Liver (tissue), 3 donors: Measurements from ENCODE around the gene TOR4A.

Source experiments
- GABPA ChIP-seq, 2 donors: IDR thresholded peaks in 1 of 2; conservative IDR thresholded peaks in 1 of 2; 2 replicates each; pipeline ENCODE4 v1.6.1; 2016; ENCODE audit warnings: antibody characterized with exemption in 2 of 2, mild to moderate bottlenecking in 1 of 2, moderate library complexity in 1 of 2
- RAD21 ChIP-seq, 2 donors: IDR thresholded peaks; 2 replicates each; pipeline ENCODE4 v1.6.1; 2016; ENCODE audit warnings: antibody characterized with exemption in 2 of 2, mild to moderate bottlenecking in 2 of 2
- REST ChIP-seq: IDR thresholded peaks from 2 replicates; pipeline ENCODE4 v1.6.1; 2016; ENCODE audit warnings: antibody characterized with exemption, mild to moderate bottlenecking
- RXRA ChIP-seq, 2 donors: IDR thresholded peaks; 2 replicates each; pipeline ENCODE4 v1.6.1; 2017 to 2018; ENCODE audit warnings: antibody characterized with exemption in 2 of 2, mild to moderate bottlenecking in 1 of 2
- TF ChIP-seq, protein P1 (sequence below): fragments of 150-350 bp; IDR thresholded peaks from 2 replicates; pipeline ENCODE4 v1.5.1; 2017; ENCODE audit warnings: improper control_type of control experiment, low read depth, low read length; ENCODE audit not compliant: missing input control
- donor health status: healthy.
- donor health status: healthy.

GRCh38 chr9:137281345-137282116 is 4.0 kb downstream of the TOR4A start:
- TF ChIP-seq RAD21 (IDR thresholded peaks at IDR 0.05) (no peak), GABPA (IDR thresholded peaks at IDR 0.05 in 1 of 2, conservative IDR thresholded peaks at IDR 0.05 in 1 of 2) (no peak), REST (no peak), RXRA (IDR thresholded peaks at IDR 0.05) (no peak)
- TF ChIP-seq, protein P1, sequence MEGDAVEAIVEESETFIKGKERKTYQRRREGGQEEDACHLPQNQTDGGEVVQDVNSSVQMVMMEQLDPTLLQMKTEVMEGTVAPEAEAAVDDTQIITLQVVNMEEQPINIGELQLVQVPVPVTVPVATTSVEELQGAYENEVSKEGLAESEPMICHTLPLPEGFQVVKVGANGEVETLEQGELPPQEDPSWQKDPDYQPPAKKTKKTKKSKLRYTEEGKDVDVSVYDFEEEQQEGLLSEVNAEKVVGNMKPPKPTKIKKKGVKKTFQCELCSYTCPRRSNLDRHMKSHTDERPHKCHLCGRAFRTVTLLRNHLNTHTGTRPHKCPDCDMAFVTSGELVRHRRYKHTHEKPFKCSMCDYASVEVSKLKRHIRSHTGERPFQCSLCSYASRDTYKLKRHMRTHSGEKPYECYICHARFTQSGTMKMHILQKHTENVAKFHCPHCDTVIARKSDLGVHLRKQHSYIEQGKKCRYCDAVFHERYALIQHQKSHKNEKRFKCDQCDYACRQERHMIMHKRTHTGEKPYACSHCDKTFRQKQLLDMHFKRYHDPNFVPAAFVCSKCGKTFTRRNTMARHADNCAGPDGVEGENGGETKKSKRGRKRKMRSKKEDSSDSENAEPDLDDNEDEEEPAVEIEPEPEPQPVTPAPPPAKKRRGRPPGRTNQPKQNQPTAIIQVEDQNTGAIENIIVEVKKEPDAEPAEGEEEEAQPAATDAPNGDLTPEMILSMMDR: no peak
